HepG2 (cell line): ENCODE results near the gene TAP1.

Experiments
- ARNT2 ChIP-seq: sonication (generic); formaldehyde crosslinking; IDR thresholded peaks from 2 replicates; pipeline ENCODE4 v1.8.0; 2022; ENCODE audit warnings: mild to moderate bottlenecking, low read depth, missing genetic modification reagents, moderate library complexity
- BCL3 ChIP-seq: sonication (generic); formaldehyde crosslinking; IDR thresholded peaks from 2 replicates; pipeline ENCODE4 v1.5.1; 2020; ENCODE audit warnings: mild to moderate bottlenecking, missing genetic modification reagents, moderate library complexity
- CTCF ChIP-seq: sonication (generic); formaldehyde crosslinking; IDR thresholded peaks from 2 replicates; pipeline ENCODE4 v1.5.0; 2020; ENCODE audit warnings: mild to moderate bottlenecking, missing genetic modification reagents, moderate library complexity
- KAT8 ChIP-seq: IDR thresholded peaks from 2 replicates; pipeline ENCODE4 v1.6.1; 2016; ENCODE audit warnings: missing genetic modification reagents, missing compliant biosample characterization
- PAX8 ChIP-seq: sonication (generic); formaldehyde crosslinking; IDR thresholded peaks from 2 replicates; pipeline ENCODE4 v1.8.0; 2022; ENCODE audit warnings: mild to moderate bottlenecking, missing genetic modification reagents, borderline replicate concordance
- POLR2AphosphoS2 ChIP-seq: IDR thresholded peaks from 2 replicates; pipeline ENCODE4 v1.6.1; 2011; ENCODE audit warnings: low read depth, low read length, improper control_type of control experiment
- REST ChIP-seq, 2 experiments: IDR thresholded peaks; 2 replicates each; pipeline ENCODE4 v1.6.1; 2011 to 2012; ENCODE audit warnings: low read length in 2 of 2, borderline replicate concordance in 1 of 2, low read depth in 1 of 2, mild to moderate bottlenecking in 1 of 2, moderate library complexity in 1 of 2
- SIN3A ChIP-seq: IDR thresholded peaks from 2 replicates; pipeline ENCODE4 v1.6.1; 2011; ENCODE audit warnings: low read depth, mild to moderate bottlenecking, control low read depth, low read length, borderline replicate concordance
- ZBTB33 ChIP-seq: sonication (generic); formaldehyde crosslinking; IDR thresholded peaks from 2 replicates; pipeline ENCODE4 v1.4.0; 2020; ENCODE audit warnings: missing genetic modification reagents
- ZNF124 ChIP-seq: sonication (generic); formaldehyde crosslinking; IDR thresholded peaks from 2 replicates; pipeline ENCODE4 v1.4.0; 2020; ENCODE audit warnings: missing genetic modification reagents
- ZNF138 ChIP-seq: sonication (generic); formaldehyde crosslinking; IDR thresholded peaks from 2 replicates; pipeline ENCODE4 v1.5.0; 2020; ENCODE audit warnings: mild to moderate bottlenecking, low read depth, missing genetic modification reagents

GRCh38 chr6:32889533-32889932, 36.0 kb upstream of the TAP1 start:
- TF ChIP-seq KAT8 (CRISPR knock-in tag) (no peak), ZBTB33 (CRISPR knock-in tag) (no peak), POLR2AphosphoS2 (no peak), ZNF138 (CRISPR knock-in tag) (no peak), ARNT2 (CRISPR knock-in tag) (no peak), CTCF (CRISPR knock-in tag) (no peak), ZNF124 (CRISPR knock-in tag) (no peak), PAX8 (CRISPR knock-in tag) (no peak), REST (IDR thresholded peaks at IDR 0.05; ENCODE audit: borderline replicate concordance in 1 of 2, low read depth in 1 of 2, low read length in 2 of 2) (no peak), SIN3A (no peak), BCL3 (no peak)
